HT1080 (cell line): ENCODE data around the gene PIGV. TPM values are rescaled to one million over a fixed set of nuclear protein-coding genes. Genes with fewer than 3 reads are reported as not detected.

Experiments used
- DNase-seq: peaks from one replicate; pipeline ENCODE4 v3.0.0-alpha.2; 2015; ENCODE audit warnings: low read depth
- polyA plus RNA-seq, 2 experiments: library from polyadenylated mRNA; depleted of rRNA; stranded (reverse); fragments of >200 nt; gene quantifications; 2 replicates each; pipeline ENCODE4 v1.2.3, GENCODE V29; 2015
- total RNA-seq: library from RNA; depleted of rRNA; stranded (reverse); fragments of >200 nt; shearing (Covaris generic); gene quantifications from 2 replicates; pipeline ENCODE4 v1.2.3, GENCODE V29; 2014; rRNA removed

The PIGV gene
- total RNA-seq: 9.5 and 13.3 TPM in 2 replicates
- polyA plus RNA-seq (2015; cell fraction: cytosol; rRNA removed): 15.2 and 15.9 TPM in 2 replicates
- polyA plus RNA-seq (2015; cell fraction: nucleus; rRNA removed): 13.8 and 18.4 TPM in 2 replicates

- peak; percentile 92 for DNase-seq
Measured at GRCh38 chr1:26787706-26788514, at the start of gene PIGV. PIGV (plus strand) TSS chr1:26787950; CDS start chr1:26790816, 2,866 bp downstream.

- no peak for DNase-seq
Measured at GRCh38 chr1:26739329-26739914, 48.3 kb upstream of the PIGV start.

GRCh38 chr1:26740023-26740634 lies 47.6 kb upstream of the PIGV start:
- no peak for DNase-seq

- no peak for DNase-seq
Measured at GRCh38 chr1:26740952-26741351, 46.8 kb upstream of the PIGV start.

- DNase-seq: no peak
Measured at GRCh38 chr1:26743426-26744059, 44.2 kb upstream of the PIGV start.

- peak; percentile 99 for DNase-seq
Measured at GRCh38 chr1:26744075-26744959, 43.4 kb upstream of the PIGV start.

GRCh38 chr1:26745191-26745590 lies 42.6 kb upstream of the PIGV start:
- no peak for DNase-seq

- DNase-seq: no peak
Measured at GRCh38 chr1:26747048-26747447, 40.7 kb upstream of the PIGV start.

- no peak for DNase-seq
Measured at GRCh38 chr1:26748351-26748750, 39.4 kb upstream of the PIGV start.

GRCh38 chr1:26749458-26749857 lies 38.3 kb upstream of the PIGV start:
- no peak for DNase-seq

GRCh38 chr1:26750428-26750827 lies 37.3 kb upstream of the PIGV start:
- DNase-seq: no peak

GRCh38 chr1:26752519-26752918 lies 35.2 kb upstream of the PIGV start:
- DNase-seq: no peak

GRCh38 chr1:26754086-26754874 lies 33.5 kb upstream of the PIGV start:
- no peak for DNase-seq

GRCh38 chr1:26758358-26758757 lies 29.4 kb upstream of the PIGV start:
- DNase-seq: no peak

GRCh38 chr1:26759531-26759930 lies 28.2 kb upstream of the PIGV start:
- no peak for DNase-seq

GRCh38 chr1:26761217-26761616 lies 26.5 kb upstream of the PIGV start:
- DNase-seq: peak; percentile 28

- DNase-seq: no peak
Measured at GRCh38 chr1:26767714-26768113, 20.0 kb upstream of the PIGV start.

- peak; percentile 39 for DNase-seq
Measured at GRCh38 chr1:26768755-26769154, 19.0 kb upstream of the PIGV start.

- no peak for DNase-seq
Measured at GRCh38 chr1:26771285-26771642, 16.5 kb upstream of the PIGV start.
